HepG2 (cell line): ENCODE measurements around the gene OR2V2. TPM values are rescaled to one million over a fixed set of nuclear protein-coding genes. Genes with fewer than 3 reads are reported as not detected.

Source experiments
- ATAC-seq: fragments of 200-7000 bp; cut with Tn5 transposase; 3 replicates; pipeline ENCODE4 v1.9.1; 2020; ENCODE audit warnings: mild to moderate bottlenecking, moderate library complexity
- BruUV-seq: library from RNA; stranded (reverse); fragments of 400-500 nt; replicated peaks from 2 replicates; lab custom pipeline; 2021; lab: Mats Ljungman, UMichigan
- CTCF ChIA-PET: fragments of 300-600 bp; formaldehyde crosslinking; extraction: SDS; loops from one replicate; lab custom pipeline; 2021; ENCODE audit warnings: low total read pairs, inconsistent platforms, low intra/inter-chr PET ratio; lab: Yijun Ruan, JAX
- POLR2A ChIA-PET: fragments of 350-600 bp; sonication (Branson Sonifier 250); formaldehyde crosslinking; loops from one replicate; lab custom pipeline; 2020; ENCODE audit warnings: antibody characterized with exemption, inconsistent platforms; lab: Yijun Ruan, JAX
- DNase-seq: peaks from one replicate; pipeline ENCODE4 v3.0.0-alpha.2; 2015; ENCODE audit warnings: low spot score
- FAIRE-seq: peaks from 3 replicates; lab custom pipeline; 2011; peaks lifted over from hg19 to GRCh38; lab: Jason Lieb, UNC
- H2AFZ ChIP-seq: one replicate; pipeline ENCODE4 v1.6.1; 2011; ENCODE audit warnings: low read length, inconsistent platforms
- H3K27ac ChIP-seq: fragments of 300-600 bp; 3 replicates; pipeline ENCODE4 v1.8.0; 2011; ENCODE audit warnings: mixed run types, mild to moderate bottlenecking, mixed read lengths, low read length, inconsistent platforms; ENCODE audit not compliant: insufficient read depth; ENCODE audit errors: extremely low read length
- H3K27me3 ChIP-seq, 2 experiments: fragments of 200-600 bp in 1 of 2; 2 replicates in 1 of 2; 3 replicates in 1 of 2; pipeline versions ENCODE4 v1.6.0 to v1.8.0; 2011; ENCODE audit warnings: low read length in 2 of 2, mild to moderate bottlenecking in 2 of 2, moderate library complexity in 2 of 2, inconsistent platforms in 1 of 2; ENCODE audit not compliant: insufficient read depth in 2 of 2, control insufficient read depth in 1 of 2
- H3K36me3 ChIP-seq, 2 experiments: fragments of 200-600 bp in 1 of 2; replicated peaks in 1 of 2; 2 replicates in 1 of 2; 3 replicates in 1 of 2; pipeline versions ENCODE4 v1.5.1 to v1.8.0; 2011; ENCODE audit warnings: low read length in 2 of 2, inconsistent platforms in 1 of 2; ENCODE audit not compliant: insufficient read depth in 2 of 2, control insufficient read depth in 1 of 2
- H3K4me1 ChIP-seq: 2 replicates; pipeline ENCODE4 v1.5.1; 2012; ENCODE audit warnings: low read length, inconsistent platforms; ENCODE audit not compliant: insufficient read depth
- H3K4me2 ChIP-seq: 2 replicates; pipeline ENCODE4 v1.6.0; 2011; ENCODE audit warnings: low read depth, low read length, inconsistent platforms
- H3K4me3 ChIP-seq, 3 experiments: fragments of 200-600 bp in 1 of 3; sonication (generic), shearing (Covaris generic) in 1 of 3; replicated peaks in 1 of 3; 2 replicates each; pipeline ENCODE4 v1.5.1; 2011 to 2016; ENCODE audit warnings: low read length in 3 of 3, inconsistent platforms in 2 of 3, low read depth in 2 of 3, mild to moderate bottlenecking in 2 of 3, control low read depth in 1 of 3, mixed read lengths in 1 of 3; ENCODE audit not compliant: insufficient read depth in 1 of 3
- H3K79me2 ChIP-seq: one replicate; pipeline ENCODE4 v1.6.1; 2011; ENCODE audit warnings: low read length, inconsistent platforms; ENCODE audit not compliant: insufficient read depth
- H3K9ac ChIP-seq: 2 replicates; pipeline ENCODE4 v1.6.0; 2011; ENCODE audit warnings: mild to moderate bottlenecking, low read depth, low read length, inconsistent platforms; ENCODE audit not compliant: insufficient read depth
- H3K9me3 ChIP-seq: 2 replicates; pipeline ENCODE4 v1.5.1; 2012; ENCODE audit warnings: mild to moderate bottlenecking, low read length
- H4K20me1 ChIP-seq: 2 replicates; pipeline ENCODE4 v1.6.0; 2011; ENCODE audit warnings: inconsistent platforms, mild to moderate bottlenecking, low read length, moderate library complexity; ENCODE audit not compliant: insufficient read depth
- ELF3 ChIP-seq: IDR thresholded peaks from 2 replicates; pipeline ENCODE4 v1.6.1; 2016; ENCODE audit warnings: missing genetic modification reagents, missing compliant biosample characterization
- HOXA3 ChIP-seq: sonication (generic); formaldehyde crosslinking; IDR thresholded peaks from 2 replicates; pipeline ENCODE4 v1.5.0; 2020; ENCODE audit warnings: missing genetic modification reagents
- PLSCR1 ChIP-seq: sonication (generic); formaldehyde crosslinking; IDR thresholded peaks from 2 replicates; pipeline ENCODE4 v1.5.0; 2020; ENCODE audit warnings: missing genetic modification reagents, mild to moderate bottlenecking, borderline replicate concordance
- RERE ChIP-seq: IDR thresholded peaks from 2 replicates; pipeline ENCODE4 v1.6.1; 2016; ENCODE audit warnings: low read depth, missing genetic modification reagents, missing compliant biosample characterization
- RXRA ChIP-seq: sonication (generic); formaldehyde crosslinking; IDR thresholded peaks from 2 replicates; pipeline ENCODE4 v1.5.1; 2020; ENCODE audit warnings: missing genetic modification reagents
- TFDP1 ChIP-seq: IDR thresholded peaks from 2 replicates; pipeline ENCODE4 v1.6.1; 2016; ENCODE audit warnings: missing compliant biosample characterization, missing genetic modification reagents, borderline replicate concordance
- U2AF1 ChIP-seq: fragments of 200-400 bp; formaldehyde crosslinking; optimal IDR thresholded peaks from 2 replicates; pipeline ENCODE3; 2017; ENCODE audit warnings: mild to moderate bottlenecking, low read depth, low read length
- ZFP62 ChIP-seq: sonication (generic); formaldehyde crosslinking; IDR thresholded peaks from 2 replicates; pipeline ENCODE4 v1.4.0; 2020; ENCODE audit warnings: missing genetic modification reagents
- ZMAT3 ChIP-seq: sonication (generic); formaldehyde crosslinking; conservative IDR thresholded peaks from 2 replicates; pipeline ENCODE4 v1.7.0; 2021; ENCODE audit warnings: missing genetic modification reagents
- ZNF253 ChIP-seq: sonication (generic); formaldehyde crosslinking; IDR thresholded peaks from 2 replicates; pipeline ENCODE4 v1.8.0; 2022; ENCODE audit warnings: mild to moderate bottlenecking, missing genetic modification reagents, borderline replicate concordance
- ZNF264 ChIP-seq: sonication (generic); formaldehyde crosslinking; IDR thresholded peaks from 2 replicates; pipeline ENCODE4 v1.4.0; 2020; ENCODE audit warnings: missing genetic modification reagents
- ZNF331 ChIP-seq: sonication (generic); formaldehyde crosslinking; IDR thresholded peaks from 2 replicates; pipeline ENCODE4 v1.4.0; 2020; ENCODE audit warnings: missing genetic modification reagents
- ZNF383 ChIP-seq: sonication (generic); formaldehyde crosslinking; IDR thresholded peaks from 2 replicates; pipeline ENCODE4 v1.4.0; 2020; ENCODE audit warnings: missing genetic modification reagents, mild to moderate bottlenecking, borderline replicate concordance
- ZNF788 ChIP-seq: sonication (generic); formaldehyde crosslinking; IDR thresholded peaks from 2 replicates; pipeline ENCODE4 v1.5.0; 2020; ENCODE audit warnings: mild to moderate bottlenecking, missing genetic modification reagents, borderline replicate concordance
- ZNF792 ChIP-seq: IDR thresholded peaks from 2 replicates; pipeline ENCODE4 v1.6.1; 2016
- ZNF883 ChIP-seq: sonication (generic); formaldehyde crosslinking; IDR thresholded peaks from 2 replicates; pipeline ENCODE4 v1.5.1; 2020; ENCODE audit warnings: mild to moderate bottlenecking, missing genetic modification reagents; ENCODE audit errors: not compliant biosample characterization
- ZSCAN25 ChIP-seq: sonication (generic); formaldehyde crosslinking; IDR thresholded peaks from 2 replicates; pipeline ENCODE4 v1.8.0; 2022; ENCODE audit warnings: mild to moderate bottlenecking, missing genetic modification reagents
- WGBS: methylation state at CpG from one replicate; pipeline ENCODE4 v1.1.6; 2017; ENCODE audit warnings: low lambda C conversion rate; 5-methylcytosine and 5-hydroxymethylcytosine counted together
- in situ Hi-C: cut with HindIII; loops from 2 replicates; pipeline ENCODE4 v1.10.0; 2017; ENCODE audit warnings: low pct_unique_long_range_greater_than_20kb; ENCODE audit not compliant: extremely low pct_ligation_motif_present
- intact Hi-C: fragments of 100-400 bp; cut with micrococcal nuclease; formaldehyde crosslinking; loops from one replicate; pipeline ENCODE4 v1.10.0; 2022; ENCODE audit not compliant: unreplicated experiment
- polyA plus RNA-seq, 8 experiments: library from polyadenylated mRNA; depleted of rRNA in 3 of 8; stranded (reverse) in 7 of 8; unstranded in 1 of 8; fragments of >200 nt; fragmentation: Illumina TruSeq in 4 of 8; extraction: Trizol in 4 of 8; gene quantifications; 2 replicates each; pipeline versions ENCODE4 v1.2.1 to v1.2.3, GENCODE V29; 2011 to 2016; ENCODE audit warnings: low read depth in 4 of 8, missing spikeins in 1 of 8, mixed read lengths in 1 of 8; ENCODE audit not compliant: insufficient read depth in 1 of 8
- total RNA-seq, 5 experiments: library from RNA; depleted of rRNA; stranded (reverse); fragments of >200 nt; fragmentation: Illumina TruSeq; extraction: Trizol; gene quantifications; 2 replicates each; pipeline ENCODE4 v1.2.3, GENCODE V29; 2016; ENCODE audit warnings: low read depth in 1 of 5

Gene OR2V2
- total and polyA plus RNA-seq, 2 of the 13 experiments (the other 11 are each of a cell fraction or from before 2014, with no cell fraction given), result not detected

GRCh38 chr5:181187500-181188213, 40.3 kb downstream of the OR2V2 start:
- ATAC-seq (peak; percentile 32), DNase-seq (peak; percentile 81), FAIRE-seq (no peak)
- Histone ChIP-seq H3K4me2 (peak overlapping the region; percentile 78), H4K20me1 (no peaks in the 10 kb centered on the region), H2AFZ (no peak overlapping the region), H3K79me2 (no peaks in the 10 kb centered on the region), H3K4me1 (peaks cover 26% of the 10 kb centered on the region), H3K27ac (peak overlapping the region; percentile 74), H3K9ac (peak overlapping the region; percentile 70), H3K9me3 (no peaks in the 10 kb centered on the region), H3K36me3 (no peaks in the 10 kb centered on the region), H3K27me3 (no peaks in the 10 kb centered on the region; a peak in 1 of 5 replicates), H3K4me3 (peak overlapping the region; percentile 74 to 93 (median 79))
- 1% methylated on average over 22 of the region's 37 CpGs for WGBS
- intact Hi-C loops, result loop anchor here (1.0 kb wide), 2 partner anchors 20 to 35 kb away; no protein-coding TSS in a partner anchor
- ChIA-PET CTCF (no interaction called here), POLR2A (interaction anchor here (1.0 to 2.3 kb wide), 4 partner anchors 20 to 36 kb away, joined by 3 to 20 read pairs (median 8); partner anchors contain the start of gene TRIM41)
- no TSS peak for BruUV-seq
- in situ Hi-C loops, result loop anchor here (5.0 kb wide), 1 partner anchor 35 kb away; the partner anchor contains the start of gene TRIM41
- TF ChIP-seq ZNF383 (CRISPR knock-in tag) (no peak), TFDP1 (no peak), ZNF788 (CRISPR knock-in tag) (peak; percentile 91; the same call in 1 of the 2 replicates), RERE (CRISPR knock-in tag) (peak; percentile 53), PLSCR1 (CRISPR knock-in tag) (0 out of 2 replicates have a peak, but pooled peaks have one; percentile 3), ELF3 (CRISPR knock-in tag) (peak; percentile 60), HOXA3 (CRISPR knock-in tag) (peak; percentile 63), ZNF792 (CRISPR knock-in tag) (peak; percentile 59; the same call in 1 of the 2 replicates), ZNF253 (0 out of 2 replicates have a peak, but pooled peaks have one; percentile 51), ZNF883 (CRISPR knock-in tag) (peak; percentile 82), ZSCAN25 (CRISPR knock-in tag) (no peak), U2AF1 (peak; percentile 79), ZMAT3 (CRISPR knock-in tag) (no peak), RXRA (peak; percentile 59; the same call in 1 of the 2 replicates), ZNF331 (peak; percentile 59; the same call in 1 of the 2 replicates), ZFP62 (CRISPR knock-in tag) (0 out of 2 replicates have a peak, but pooled peaks have one; percentile 27), ZNF264 (CRISPR knock-in tag) (peak; percentile 80; the same call in 1 of the 2 replicates)
